HEK293 (cell line): Measurements from ENCODE around the gene PARP2.

ENCODE experiments used
- CTCF ChIA-PET: fragments of 350-600 bp; formaldehyde crosslinking; extraction: SDS; loops from one replicate; lab custom pipeline; 2021; ENCODE audit warnings: antibody characterized with exemption; lab: Yijun Ruan, JAX
- POLR2A ChIA-PET: fragments of 300-600 bp; formaldehyde crosslinking; extraction: SDS; loops from one replicate; lab custom pipeline; 2020; ENCODE audit warnings: antibody characterized with exemption, inconsistent platforms; lab: Yijun Ruan, JAX
- H3K27ac ChIP-seq: fragments of 200-500 bp; sonication (Bioruptor generic); 2 replicates; pipeline ENCODE4 v1.5.1; 2014; ENCODE audit warnings: low read depth, low read length, control low read depth, inconsistent platforms; ENCODE audit errors: extremely low read depth
- H3K36me3 ChIP-seq, 2 experiments: fragments of 200-500 bp in 1 of 2; sonication (Bioruptor generic) in 1 of 2; 1 replicate in 1 of 2; 2 replicates in 1 of 2; pipeline ENCODE4 v1.5.1; 2014 to 2017; ENCODE audit warnings: inconsistent platforms in 2 of 2, low read length in 2 of 2; ENCODE audit not compliant: control insufficient read depth in 2 of 2, insufficient read depth in 1 of 2
- H3K4me1 ChIP-seq: fragments of 200-500 bp; sonication (Bioruptor generic); 2 replicates; pipeline ENCODE4 v1.5.1; 2014; ENCODE audit warnings: mild to moderate bottlenecking, low read length, inconsistent platforms; ENCODE audit not compliant: control insufficient read depth, insufficient read depth
- H3K4me3 ChIP-seq: 2 replicates; pipeline ENCODE4 v1.5.1; 2011; ENCODE audit warnings: low read depth, mild to moderate bottlenecking, control low read depth, low read length, moderate library complexity
- H3K9me3 ChIP-seq: fragments of 200-500 bp; sonication (Bioruptor generic); 2 replicates; pipeline ENCODE4 v1.5.1; 2014; ENCODE audit warnings: low read depth, low read length, inconsistent platforms; ENCODE audit not compliant: control insufficient read depth, insufficient read depth
- ATF2 ChIP-seq: fragments of 450-650 bp; formaldehyde crosslinking; IDR thresholded peaks from 2 replicates; pipeline ENCODE4 v1.5.1; 2016; ENCODE audit warnings: missing biosample characterization, missing genetic modification characterization, low read depth
- PRDM10 ChIP-seq: fragments of 450-650 bp; formaldehyde crosslinking; IDR thresholded peaks from 2 replicates; pipeline ENCODE4 v1.5.1; 2016; ENCODE audit warnings: missing biosample characterization, missing genetic modification characterization
- ZBTB11 ChIP-seq: fragments of 450-650 bp; formaldehyde crosslinking; conservative IDR thresholded peaks from 2 replicates; pipeline ENCODE4 v1.5.1; 2016; ENCODE audit warnings: low read depth, missing biosample characterization, missing genetic modification characterization
- ZBTB17 ChIP-seq: fragments of 450-650 bp; formaldehyde crosslinking; IDR thresholded peaks from 2 replicates; pipeline ENCODE4 v1.5.1; 2016; ENCODE audit warnings: missing biosample characterization, missing genetic modification characterization
- ZBTB26 ChIP-seq: fragments of 450-650 bp; formaldehyde crosslinking; optimal IDR thresholded peaks from 2 replicates; pipeline ENCODE3; 2016; ENCODE audit warnings: missing biosample characterization, mild to moderate bottlenecking, missing genetic modification characterization
- ZBTB49 ChIP-seq: fragments of 450-650 bp; formaldehyde crosslinking; IDR thresholded peaks from 2 replicates; pipeline ENCODE4 v1.5.1; 2016; ENCODE audit warnings: missing biosample characterization, missing genetic modification characterization, low read depth
- ZNF155 ChIP-seq: fragments of 450-650 bp; formaldehyde crosslinking; IDR thresholded peaks from 2 replicates; pipeline ENCODE4 v1.5.1; 2016; ENCODE audit warnings: missing biosample characterization, missing genetic modification characterization
- ZNF2 ChIP-seq: fragments of 450-650 bp; formaldehyde crosslinking; IDR thresholded peaks from 2 replicates; pipeline ENCODE4 v1.5.1; 2016; ENCODE audit warnings: missing biosample characterization, missing genetic modification characterization
- ZNF211 ChIP-seq: fragments of 450-650 bp; formaldehyde crosslinking; IDR thresholded peaks from 2 replicates; pipeline ENCODE4 v1.5.1; 2016; ENCODE audit warnings: low read depth, missing biosample characterization, missing genetic modification characterization
- ZNF394 ChIP-seq: fragments of 450-650 bp; formaldehyde crosslinking; IDR thresholded peaks from 2 replicates; pipeline ENCODE4 v1.5.1; 2016; ENCODE audit warnings: missing biosample characterization, missing genetic modification characterization, mild to moderate bottlenecking, moderate library complexity, borderline replicate concordance
- ZNF473 ChIP-seq: fragments of 450-650 bp; formaldehyde crosslinking; IDR thresholded peaks from 2 replicates; pipeline ENCODE4 v1.5.1; 2017; ENCODE audit warnings: missing biosample characterization, missing genetic modification characterization
- ZNF518A ChIP-seq: fragments of 450-650 bp; formaldehyde crosslinking; conservative IDR thresholded peaks from 2 replicates; pipeline ENCODE4 v1.5.1; 2016; ENCODE audit warnings: low read depth, missing biosample characterization, missing genetic modification characterization
- ZNF529 ChIP-seq: fragments of 450-650 bp; formaldehyde crosslinking; IDR thresholded peaks from 2 replicates; pipeline ENCODE4 v1.5.1; 2017; ENCODE audit warnings: missing genetic modification characterization, missing biosample characterization; ENCODE audit not compliant: insufficient replicate concordance
- ZSCAN18 ChIP-seq: fragments of 450-650 bp; formaldehyde crosslinking; IDR thresholded peaks from 2 replicates; pipeline ENCODE4 v1.5.1; 2016; ENCODE audit warnings: missing biosample characterization, missing genetic modification characterization

Gene PARP2

GRCh38 chr14:20386276-20386855 is 42.9 kb downstream of the PARP2 start (continued):
- no peak for TF ChIP-seq ATF2
- no peak for TF ChIP-seq ZNF394 (tag by site-specific recombination)
- TF ChIP-seq ZSCAN18: no peak

- CTCF ChIA-PET: interaction anchor here (1.1 kb wide), 1 partner anchor 57 kb away, joined by 3 read pairs; no protein-coding TSS in a partner anchor
- Histone ChIP-seq H3K36me3 (peaks cover 0 to 86% of the 10 kb centered on the region in 2 experiments), H3K4me3 (no peak overlapping the region), H3K4me1 (no peaks in the 10 kb centered on the region; the same call in 1 of the 2 replicates), H3K9me3 (no peaks in the 10 kb centered on the region), H3K27ac (no peak overlapping the region)
- POLR2A ChIA-PET: no interaction called here
- TF ChIP-seq ZNF211 (tag by site-specific recombination) (no peak), ZBTB49 (tag by site-specific recombination) (no peak), ZNF529 (no peak), ZNF155 (tag by site-specific recombination) (no peak), ZBTB11 (no peak), ZBTB17 (no peak), PRDM10 (no peak), ZNF473 (tag by site-specific recombination) (no peak), ZNF518A (tag by site-specific recombination) (no peak), ZBTB26 (tag by site-specific recombination) (no peak), ZNF2 (tag by site-specific recombination) (no peak)
Measured at GRCh38 chr14:20387576-20387975, 44.1 kb downstream of the PARP2 start.
